Rectal smooth muscle tissue (tissue), 1 donor: Measurements from ENCODE around the gene DUSP12.
"Not testable (repeated sequence)": the region's sequence is repeated elsewhere in the genome, so short reads cannot be mapped to it uniquely, and the experiment has no call there.

Experiments used
- H3K27ac ChIP-seq: one replicate; pipeline ENCODE4 v1.7.0; 2013; ENCODE audit warnings: low read depth, low read length, inconsistent platforms
- H3K27me3 ChIP-seq: one replicate; pipeline ENCODE4 v1.7.0; 2013; ENCODE audit warnings: low read length; ENCODE audit not compliant: control insufficient read depth, insufficient read depth
- H3K36me3 ChIP-seq: one replicate; pipeline ENCODE4 v1.7.0; 2013; ENCODE audit warnings: low read length; ENCODE audit not compliant: control insufficient read depth, insufficient read depth
- H3K4me1 ChIP-seq: one replicate; pipeline ENCODE4 v1.7.0; 2013; ENCODE audit warnings: low read length; ENCODE audit not compliant: control insufficient read depth, insufficient read depth
- H3K4me3 ChIP-seq: one replicate; pipeline ENCODE4 v1.7.0; 2013; ENCODE audit warnings: low read length
- H3K9ac ChIP-seq: one replicate; pipeline ENCODE4 v1.7.0; 2013; ENCODE audit warnings: low read length

The DUSP12 gene

GRCh38 chr1:161766102-161766981 lies 16.8 kb downstream of the DUSP12 start, which contains the start of gene ATF6:
ATF6 (plus strand) TSS chr1:161766320; CDS start chr1:161766361, 41 bp downstream.
- Histone ChIP-seq H3K27me3 (no peaks in the 10 kb centered on the region), H3K4me3 (peak within 1 kb of the TSS; percentile 93), H3K9ac (peak within 1 kb of the TSS; percentile 93), H3K4me1 (peaks cover 5% of the 10 kb centered on the region), H3K36me3 (no peaks in the 10 kb centered on the region), H3K27ac (peak within 1 kb of the TSS; percentile 84)

GRCh38 chr1:161768461-161768860 lies 18.9 kb downstream of the DUSP12 start:
- H3K4me1 ChIP-seq = peaks cover 5% of the 10 kb centered on the region
- H3K4me3 ChIP-seq = no peak overlapping the region
- H3K27ac ChIP-seq = no peak overlapping the region
- H3K36me3 ChIP-seq = no peaks in the 10 kb centered on the region
- H3K27me3 ChIP-seq = no peaks in the 10 kb centered on the region
- H3K9ac ChIP-seq = no peak overlapping the region

- Histone ChIP-seq H3K36me3 (no peaks in the 10 kb centered on the region), H3K27me3 (no peaks in the 10 kb centered on the region), H3K4me1 (peaks cover 5% of the 10 kb centered on the region), H3K27ac (no peak overlapping the region), H3K9ac (no peak overlapping the region), H3K4me3 (no peak overlapping the region)
Observed at GRCh38 chr1:161768986-161769672, 19.5 kb downstream of the DUSP12 start.

GRCh38 chr1:161769673-161770045 lies 20.1 kb downstream of the DUSP12 start:
- not testable (repeated sequence) for H3K9ac ChIP-seq, H3K27ac ChIP-seq, H3K36me3 ChIP-seq, H3K27me3 ChIP-seq, H3K4me1 ChIP-seq, H3K4me3 ChIP-seq

GRCh38 chr1:161770250-161770649 lies 20.7 kb downstream of the DUSP12 start:
- Histone ChIP-seq H3K4me1 (peaks cover 5% of the 10 kb centered on the region), H3K36me3 (no peaks in the 10 kb centered on the region), H3K27me3 (no peaks in the 10 kb centered on the region), H3K9ac (no peak overlapping the region), H3K27ac (no peak overlapping the region), H3K4me3 (no peak overlapping the region)

GRCh38 chr1:161771161-161771560 lies 21.6 kb downstream of the DUSP12 start:
- Histone ChIP-seq H3K27me3 (no peaks in the 10 kb centered on the region), H3K9ac (no peak overlapping the region), H3K4me1 (peaks cover 5% of the 10 kb centered on the region), H3K4me3 (no peak overlapping the region), H3K27ac (no peak overlapping the region), H3K36me3 (no peaks in the 10 kb centered on the region)

GRCh38 chr1:161771973-161772372 lies 22.4 kb downstream of the DUSP12 start:
- H3K27me3 ChIP-seq = no peaks in the 10 kb centered on the region
- H3K36me3 ChIP-seq = no peaks in the 10 kb centered on the region
- peak overlapping the region; percentile 1 for H3K27ac ChIP-seq
- H3K4me1 ChIP-seq = peaks cover 5% of the 10 kb centered on the region
- no peak overlapping the region for H3K9ac ChIP-seq
- no peak overlapping the region for H3K4me3 ChIP-seq

- Histone ChIP-seq H3K4me3 (no peak overlapping the region), H3K9ac (no peak overlapping the region), H3K27ac (peak overlapping the region; percentile 1), H3K27me3 (no peaks in the 10 kb centered on the region), H3K4me1 (peaks cover 1% of the 10 kb centered on the region), H3K36me3 (no peaks in the 10 kb centered on the region)
Observed at GRCh38 chr1:161772397-161772796, 22.8 kb downstream of the DUSP12 start.

- H3K36me3 ChIP-seq = no peaks in the 10 kb centered on the region
- H3K4me1 ChIP-seq = no peaks in the 10 kb centered on the region
- no peak overlapping the region for H3K4me3 ChIP-seq
- H3K27ac ChIP-seq = no peak overlapping the region
- H3K27me3 ChIP-seq = no peaks in the 10 kb centered on the region
- H3K9ac ChIP-seq = no peak overlapping the region
Observed at GRCh38 chr1:161773791-161774190, 24.2 kb downstream of the DUSP12 start.

- Histone ChIP-seq H3K27me3 (no peaks in the 10 kb centered on the region), H3K9ac (no peak overlapping the region), H3K4me3 (no peak overlapping the region), H3K4me1 (no peaks in the 10 kb centered on the region), H3K36me3 (no peaks in the 10 kb centered on the region), H3K27ac (no peak overlapping the region)
Observed at GRCh38 chr1:161777261-161777660, 27.7 kb downstream of the DUSP12 start.

- H3K9ac ChIP-seq = no peak overlapping the region
- H3K27ac ChIP-seq = no peak overlapping the region
- H3K4me1 ChIP-seq = no peaks in the 10 kb centered on the region
- H3K4me3 ChIP-seq = no peak overlapping the region
- H3K27me3 ChIP-seq = no peaks in the 10 kb centered on the region
- no peaks in the 10 kb centered on the region for H3K36me3 ChIP-seq
Observed at GRCh38 chr1:161778522-161778921, 28.9 kb downstream of the DUSP12 start.

- peaks cover 4% of the 10 kb centered on the region for H3K36me3 ChIP-seq
- no peaks in the 10 kb centered on the region for H3K4me1 ChIP-seq
- H3K27ac ChIP-seq = no peak overlapping the region
Observed at GRCh38 chr1:161779393-161779792, 29.8 kb downstream of the DUSP12 start.

More at GRCh38 chr1:161779393-161779792, 29.8 kb downstream of the DUSP12 start:
- H3K4me3 ChIP-seq = no peak overlapping the region
- no peak overlapping the region for H3K9ac ChIP-seq
- no peaks in the 10 kb centered on the region for H3K27me3 ChIP-seq
